HCT116 (cell line): ENCODE measurements around the gene MSMP. TPM values are rescaled to one million over a fixed set of nuclear protein-coding genes. Genes with fewer than 3 reads are reported as not detected.

Experiments used
- ATAC-seq: fragments of 200-7000 bp; cut with Tn5 transposase; 2 replicates; pipeline ENCODE4 v1.9.1; 2020; ENCODE audit warnings: mild to moderate bottlenecking, moderate library complexity
- BruUV-seq: library from RNA; stranded (reverse); fragments of 400-500 nt; replicated peaks from 2 replicates; lab custom pipeline; 2021; lab: Mats Ljungman, UMichigan
- CTCF ChIA-PET: fragments of 300-600 bp; sonication (Branson Sonifier 250); formaldehyde crosslinking; loops from one replicate; lab custom pipeline; 2021; ENCODE audit warnings: antibody characterized with exemption; lab: Charles Lee
- POLR2A ChIA-PET: fragments of 300-600, 350-600 bp; sonication (Branson Sonifier 250); formaldehyde crosslinking; loops from one replicate; lab custom pipeline; 2021; ENCODE audit warnings: antibody characterized with exemption; lab: Charles Lee
- RAD21 ChIA-PET, 2 experiments: fragments of 300-600 bp; sonication (Branson Sonifier 250); formaldehyde crosslinking; loops; one replicate each; lab custom pipeline; 2023; ENCODE audit warnings: low total read pairs in 2 of 2; ENCODE audit not compliant: uncharacterized antibody in 2 of 2, unreplicated experiment in 2 of 2, low non-redundant PET in 1 of 2; lab: Charles Lee
- DNase-seq: peaks from one replicate; pipeline ENCODE4 v3.0.0-alpha.2; 2010; ENCODE audit warnings: low read depth, low spot score
- H2AFZ ChIP-seq: fragments of 200-600 bp; shearing (Covaris generic), sonication (generic); 2 replicates; pipeline ENCODE4 v1.6.1; 2017; ENCODE audit warnings: low read depth, mixed run types, mixed read lengths, antibody characterized with exemption, low read length; ENCODE audit not compliant: poor library complexity, severe bottlenecking
- H3K27ac ChIP-seq: 2 replicates; pipeline ENCODE4 v1.5.1; 2012; ENCODE audit warnings: low read depth, low read length
- H3K27me3 ChIP-seq: fragments of 200-600 bp; sonication (generic); 2 replicates; pipeline ENCODE4 v1.6.1; 2016; ENCODE audit warnings: mixed run types, low read length, mixed read lengths; ENCODE audit not compliant: insufficient read depth
- H3K36me3 ChIP-seq, 2 experiments: fragments of 200-500 bp in 1 of 2; fragments of 200-600 bp in 1 of 2; sonication (Bioruptor generic) in 1 of 2; sonication (generic) in 1 of 2; 2 replicates each; pipeline versions ENCODE4 v1.5.1 to v1.6.1; 2014 to 2016; ENCODE audit warnings: low read length in 2 of 2, inconsistent platforms in 1 of 2, mixed read lengths in 1 of 2, mixed run types in 1 of 2; ENCODE audit not compliant: insufficient read depth in 2 of 2, control insufficient read depth in 1 of 2
- H3K4me1 ChIP-seq, 2 experiments: fragments of 200-600 bp in 1 of 2; sonication (generic) in 1 of 2; 2 replicates each; pipeline versions ENCODE4 v1.5.1 to v1.6.1; 2012 to 2017; ENCODE audit warnings: low read length in 2 of 2, inconsistent platforms in 1 of 2, mild to moderate bottlenecking in 1 of 2, mixed read lengths in 1 of 2, mixed run types in 1 of 2, moderate library complexity in 1 of 2; ENCODE audit not compliant: insufficient read depth in 2 of 2, control insufficient read depth in 1 of 2
- H3K4me2 ChIP-seq: fragments of 200-600 bp; sonication (generic); 2 replicates; pipeline ENCODE4 v1.6.1; 2017; ENCODE audit warnings: mixed run types, low read length, mixed read lengths
- H3K4me3 ChIP-seq, 2 experiments: fragments of 200-600 bp in 1 of 2; sonication (generic) in 1 of 2; replicated peaks in 1 of 2; 2 replicates each; pipeline ENCODE4 v1.5.1; 2011 to 2016; ENCODE audit warnings: low read length in 2 of 2, control low read depth in 1 of 2, low read depth in 1 of 2, mild to moderate bottlenecking in 1 of 2, mixed read lengths in 1 of 2, mixed run types in 1 of 2
- H3K79me2 ChIP-seq: fragments of 200-600 bp; sonication (generic); 2 replicates; pipeline ENCODE4 v1.6.1; 2017; ENCODE audit warnings: mild to moderate bottlenecking, mixed run types, low read length, moderate library complexity, mixed read lengths; ENCODE audit not compliant: insufficient read depth
- H3K9ac ChIP-seq: fragments of 200-600 bp; sonication (generic); 2 replicates; pipeline ENCODE4 v1.6.1; 2016; ENCODE audit warnings: low read length, mixed read lengths
- H3K9me2 ChIP-seq: fragments of 200-600 bp; sonication (generic), shearing (Covaris generic); 2 replicates; pipeline ENCODE4 v1.6.1; 2017; ENCODE audit warnings: mixed run types, mild to moderate bottlenecking, moderate library complexity; ENCODE audit not compliant: insufficient read depth
- H3K9me3 ChIP-seq, 2 experiments: fragments of 200-500 bp in 1 of 2; fragments of 200-600 bp in 1 of 2; sonication (Bioruptor generic) in 1 of 2; sonication (generic) in 1 of 2; 2 replicates each; pipeline ENCODE4 v1.6.1; 2014 to 2017; ENCODE audit warnings: low read length in 2 of 2, mixed read lengths in 2 of 2, inconsistent platforms in 1 of 2, low read depth in 1 of 2, mild to moderate bottlenecking in 1 of 2, mixed run types in 1 of 2, moderate library complexity in 1 of 2; ENCODE audit not compliant: control insufficient read depth in 1 of 2, insufficient read depth in 1 of 2
- H4K20me1 ChIP-seq: fragments of 200-600 bp; sonication (generic), shearing (Covaris generic); 2 replicates; pipeline ENCODE4 v1.6.1; 2017; ENCODE audit warnings: mixed run types, mild to moderate bottlenecking, moderate library complexity; ENCODE audit not compliant: insufficient read depth
- CBX3 ChIP-seq: IDR thresholded peaks from 2 replicates; pipeline ENCODE4 v1.6.1; 2012; ENCODE audit warnings: low read depth
- CEBPB ChIP-seq: IDR thresholded peaks from 2 replicates; pipeline ENCODE4 v1.6.1; 2012; ENCODE audit warnings: low read depth
- ELF1 ChIP-seq: IDR thresholded peaks from 2 replicates; pipeline ENCODE4 v1.6.1; 2012; ENCODE audit warnings: low read depth, borderline replicate concordance
- EZH2phosphoT487 ChIP-seq: fragments of 200-600 bp; IDR thresholded peaks from 2 replicates; pipeline ENCODE4 v1.6.1; 2018; ENCODE audit warnings: antibody characterized with exemption, borderline replicate concordance
- FOSL1 ChIP-seq: IDR thresholded peaks from 2 replicates; pipeline ENCODE4 v1.6.1; 2012; ENCODE audit warnings: low read depth
- JUND ChIP-seq: IDR thresholded peaks from 2 replicates; pipeline ENCODE4 v1.6.1; 2012
- MAX ChIP-seq: IDR thresholded peaks from 2 replicates; pipeline ENCODE4 v1.6.1; 2012
- POLR2A ChIP-seq: IDR thresholded peaks from 2 replicates; pipeline ENCODE4 v1.7.0; 2011; ENCODE audit warnings: borderline replicate concordance; ENCODE audit not compliant: insufficient read depth, insufficient read length; ENCODE audit errors: extremely low read depth
- POLR2AphosphoS5 ChIP-seq: IDR thresholded peaks from 2 replicates; pipeline ENCODE4 v1.6.1; 2011; ENCODE audit warnings: mild to moderate bottlenecking, low read depth, low read length, moderate library complexity
- REST ChIP-seq: IDR thresholded peaks from 2 replicates; pipeline ENCODE4 v1.6.1; 2012; ENCODE audit warnings: low read depth
- SIN3A ChIP-seq: IDR thresholded peaks from 2 replicates; pipeline ENCODE4 v1.6.1; 2012; ENCODE audit warnings: low read depth
- SP1 ChIP-seq: IDR thresholded peaks from 2 replicates; pipeline ENCODE4 v1.6.1; 2012; ENCODE audit warnings: low read depth
- SRF ChIP-seq: IDR thresholded peaks from 2 replicates; pipeline ENCODE4 v1.6.1; 2012; ENCODE audit warnings: low read depth
- YY1 ChIP-seq: IDR thresholded peaks from 2 replicates; pipeline ENCODE4 v1.6.1; 2011; ENCODE audit warnings: low read length, low read depth, moderate library complexity, mild to moderate bottlenecking; ENCODE audit not compliant: insufficient replicate concordance; ENCODE audit errors: extremely low read depth
- ZBTB33 ChIP-seq: IDR thresholded peaks from 2 replicates; pipeline ENCODE4 v1.6.1; 2011; ENCODE audit warnings: mild to moderate bottlenecking, low read length, moderate library complexity; ENCODE audit not compliant: insufficient replicate concordance; ENCODE audit errors: extremely low read depth
- ZFX ChIP-seq: fragments of 450-650 bp; IDR thresholded peaks from 2 replicates; pipeline ENCODE4 v1.6.1; 2017
- intact Hi-C: fragments of 100-400 bp; cut with micrococcal nuclease; formaldehyde crosslinking; loops from 2 replicates; pipeline ENCODE4 v1.10.0; 2022
- total RNA-seq: library from RNA; stranded (reverse); gene quantifications from one replicate; pipeline ENCODE4 v1.2.1, GENCODE V29; 2021; ENCODE audit not compliant: unreplicated experiment
- TF ChIP-seq, protein P1 (sequence below): IDR thresholded peaks from 2 replicates; pipeline ENCODE4 v1.6.1; 2012

MSMP gene
- total RNA-seq, 1 experiment from 2014 or later, result 1.2 TPM

- TF ChIP-seq FOSL1 (no peak), EZH2phosphoT487 (no peak), POLR2A (no peak), ELF1 (no peak), SRF (no peak), YY1 (no peak), CBX3 (no peak), JUND (no peak), ZFX (no peak)
- TF ChIP-seq, protein P1, sequence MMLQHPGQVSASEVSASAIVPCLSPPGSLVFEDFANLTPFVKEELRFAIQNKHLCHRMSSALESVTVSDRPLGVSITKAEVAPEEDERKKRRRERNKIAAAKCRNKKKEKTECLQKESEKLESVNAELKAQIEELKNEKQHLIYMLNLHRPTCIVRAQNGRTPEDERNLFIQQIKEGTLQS, result no peak
- DNase-seq (no peak), ATAC-seq (no peak)
- no peaks in the 10 kb centered on the region for H3K9me2 ChIP-seq
- CTCF ChIA-PET, result no interaction called here
- no TSS peak for BruUV-seq
- H3K36me3 ChIP-seq, result no peaks in the 10 kb centered on the region
- H4K20me1 ChIP-seq, result no peaks in the 10 kb centered on the region
- POLR2A ChIA-PET, result no interaction called here
- no peaks in the 10 kb centered on the region for H3K27me3 ChIP-seq
- intact Hi-C loops, result no loop called here
- H3K4me2 ChIP-seq, result no peak overlapping the region
- H3K27ac ChIP-seq, result no peak overlapping the region
- H3K9ac ChIP-seq, result no peak overlapping the region
- no peaks in the 10 kb centered on the region for H3K9me3 ChIP-seq
- RAD21 ChIA-PET, result no interaction called here
- H2AFZ ChIP-seq, result no peak overlapping the region
- peaks cover 6 to 10% of the 10 kb centered on the region in 2 experiments; a peak in 3 of 4 replicates for H3K4me1 ChIP-seq
- H3K79me2 ChIP-seq, result peaks cover 40% of the 10 kb centered on the region
- H3K4me3 ChIP-seq, result no peak overlapping the region
Measured at GRCh38 chr9:35763181-35763580, 9.1 kb upstream of the MSMP start.

DNA sequence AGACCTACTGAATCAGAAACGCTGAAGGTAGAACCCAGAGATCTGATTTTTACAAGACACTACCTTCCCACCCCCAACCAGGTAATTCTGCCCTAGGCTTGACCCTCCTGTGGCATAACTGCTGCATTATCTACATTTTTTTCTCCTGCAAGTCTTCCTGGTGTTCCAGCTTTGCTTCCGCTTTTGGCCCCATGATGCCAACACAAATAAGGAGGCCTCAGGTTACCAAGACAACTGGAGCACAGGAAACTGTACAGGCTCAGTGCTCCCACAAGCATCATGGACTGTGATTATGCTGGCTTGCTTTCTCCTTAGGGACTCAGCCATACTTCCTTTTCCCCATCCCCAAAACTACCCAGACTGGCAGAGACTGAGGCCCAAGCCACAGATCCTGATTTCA lies 6.6 kb upstream of the MSMP start:
- Histone ChIP-seq H4K20me1 (no peaks in the 10 kb centered on the region), H3K27me3 (no peaks in the 10 kb centered on the region), H3K36me3 (no peaks in the 10 kb centered on the region), H3K9me2 (no peaks in the 10 kb centered on the region), H3K79me2 (peaks cover 48% of the 10 kb centered on the region), H2AFZ (no peak overlapping the region), H3K4me1 (peaks cover 10 to 25% of the 10 kb centered on the region in 2 experiments; a peak in 3 of 4 replicates), H3K4me3 (no peak overlapping the region), H3K9ac (no peak overlapping the region), H3K27ac (no peak overlapping the region), H3K9me3 (no peaks in the 10 kb centered on the region), H3K4me2 (no peak overlapping the region)
- intact Hi-C loops, result no loop called here
- POLR2A ChIA-PET, result no interaction called here
- no peak for DNase-seq
- RAD21 ChIA-PET, result no interaction called here
- CTCF ChIA-PET, result interaction anchor here (1.0 kb wide), 1 partner anchor 99 kb away, joined by 3 read pairs; no protein-coding TSS in a partner anchor
- no TSS peak for BruUV-seq
- no peak for ATAC-seq
- TF ChIP-seq REST (no peak), YY1 (no peak), JUND (no peak), FOSL1 (no peak), POLR2AphosphoS5 (no peak), CBX3 (no peak), ZBTB33 (no peak), SP1 (no peak), SIN3A (no peak), CEBPB (no peak), MAX (no peak)
